GM12878 (cell line): Measurements from ENCODE around the gene RPS5. TPM values are rescaled to one million over a fixed set of nuclear protein-coding genes. Genes with fewer than 3 reads are reported as not detected.

Source experiments
- ATAC-seq: fragments of 200-7000 bp; cut with Tn5 transposase; 3 replicates; pipeline ENCODE4 v1.9.1; 2020; ENCODE audit warnings: mild to moderate bottlenecking, moderate library complexity
- BruUV-seq: library from RNA; stranded (reverse); fragments of 400-500 nt; replicated peaks from 2 replicates; lab custom pipeline; 2021; lab: Mats Ljungman, UMichigan
- CTCF ChIA-PET: fragments of 300-600 bp; sonication (Branson Sonifier 250); formaldehyde crosslinking; extraction: SDS; loops from one replicate; lab custom pipeline; 2021; ENCODE audit warnings: inconsistent platforms; lab: Yijun Ruan, JAX
- POLR2A ChIA-PET: fragments of 350-600 bp; formaldehyde crosslinking; extraction: SDS; loops from one replicate; lab custom pipeline; 2021; ENCODE audit warnings: inconsistent platforms; lab: Charles Lee
- RAD21 ChIA-PET: fragments of 300-600 bp; sonication (Branson Sonifier 250); formaldehyde crosslinking; loops from one replicate; lab custom pipeline; 2023; ENCODE audit warnings: antibody characterized with exemption; ENCODE audit not compliant: unreplicated experiment; lab: Charles Lee
- SMC1A ChIA-PET: fragments of 300-600 bp; sonication (Branson Sonifier 250); formaldehyde crosslinking; loops from one replicate; lab custom pipeline; 2023; ENCODE audit not compliant: unreplicated experiment, uncharacterized antibody; lab: Charles Lee
- DNase-seq: peaks from one replicate; pipeline ENCODE4 v3.0.0-alpha.2; 2011; ENCODE audit warnings: low read depth, low spot score
- FAIRE-seq: peaks from 3 replicates; lab custom pipeline; 2011; peaks lifted over from hg19 to GRCh38; lab: Jason Lieb, UNC
- H2AFZ ChIP-seq: 2 replicates; pipeline ENCODE4 v1.6.0; 2011; ENCODE audit warnings: low read depth, low read length, control low read depth; ENCODE audit not compliant: control insufficient read depth
- H3K27ac ChIP-seq: 2 replicates; pipeline ENCODE4 v1.5.1; 2011; ENCODE audit warnings: control low read depth; ENCODE audit not compliant: control insufficient read depth, insufficient read depth
- H3K27me3 ChIP-seq, 2 experiments: replicated peaks in 1 of 2; 2 replicates each; pipeline versions ENCODE4 v1.6.0 to v1.6.1; 2011; ENCODE audit warnings: low read length in 1 of 2; ENCODE audit not compliant: control insufficient read depth in 2 of 2, insufficient read depth in 2 of 2
- H3K36me3 ChIP-seq, 2 experiments: 2 replicates each; pipeline ENCODE4 v1.5.1; 2011; ENCODE audit warnings: low read length in 1 of 2; ENCODE audit not compliant: control insufficient read depth in 2 of 2, insufficient read depth in 2 of 2
- H3K4me1 ChIP-seq: 2 replicates; pipeline ENCODE4 v1.6.1; 2011; ENCODE audit warnings: mild to moderate bottlenecking, low read length, moderate library complexity, mixed read lengths; ENCODE audit not compliant: control insufficient read depth, insufficient read depth
- H3K4me2 ChIP-seq: 2 replicates; pipeline ENCODE4 v1.6.0; 2011; ENCODE audit warnings: control low read depth; ENCODE audit not compliant: control insufficient read depth, insufficient read depth
- H3K4me3 ChIP-seq: fragments of 200-600 bp; sonication (generic); 2 replicates; pipeline ENCODE4 v1.5.1; 2016
- H3K79me2 ChIP-seq: 2 replicates; pipeline ENCODE4 v1.6.0; 2011; ENCODE audit warnings: low read length; ENCODE audit not compliant: control insufficient read depth, insufficient read depth
- H3K9ac ChIP-seq: 2 replicates; pipeline ENCODE4 v1.8.0; 2011; ENCODE audit warnings: low read length, control low read depth, mixed read lengths; ENCODE audit not compliant: control insufficient read depth, insufficient read depth
- H3K9me3 ChIP-seq: replicated peaks from 3 replicates; pipeline ENCODE4 v1.5.1; 2011; ENCODE audit warnings: mild to moderate bottlenecking, low read length; ENCODE audit not compliant: control insufficient read depth, insufficient read depth
- H4K20me1 ChIP-seq: 2 replicates; pipeline ENCODE4 v1.6.0; 2011; ENCODE audit not compliant: control insufficient read depth, insufficient read depth
- BCL3 ChIP-seq: IDR thresholded peaks from 2 replicates; pipeline ENCODE4 v1.6.1; 2011; ENCODE audit warnings: borderline replicate concordance, low read depth, mild to moderate bottlenecking, moderate library complexity, low read length; ENCODE audit not compliant: insufficient read depth, poor library complexity, severe bottlenecking
- BCLAF1 ChIP-seq: fragments of 450-650 bp; IDR thresholded peaks from 2 replicates; pipeline ENCODE4 v1.6.1; 2017; ENCODE audit warnings: antibody characterized with exemption, mild to moderate bottlenecking, moderate library complexity
- EGR1 ChIP-seq, 2 experiments: IDR thresholded peaks; 1 replicate in 1 of 2; 2 replicates in 1 of 2; pipeline ENCODE4 v1.6.1; 2011 to 2012; ENCODE audit warnings: low read depth in 2 of 2, low read length in 2 of 2, borderline replicate concordance in 1 of 2, mild to moderate bottlenecking in 1 of 2, moderate library complexity in 1 of 2
- HDGF ChIP-seq: fragments of 450-650 bp; IDR thresholded peaks from 2 replicates; pipeline ENCODE4 v1.6.1; 2016; ENCODE audit warnings: antibody characterized with exemption
- SRF ChIP-seq, 2 experiments: IDR thresholded peaks; 2 replicates each; pipeline ENCODE4 v1.6.1; 2011; ENCODE audit warnings: low read depth in 2 of 2, low read length in 2 of 2, mild to moderate bottlenecking in 1 of 2, moderate library complexity in 1 of 2
- ZNF687 ChIP-seq: fragments of 450-650 bp; IDR thresholded peaks from 2 replicates; pipeline ENCODE4 v1.6.1; 2017; ENCODE audit warnings: mild to moderate bottlenecking, moderate library complexity
- WGBS: methylation state at CpG from one replicate; pipeline ENCODE4 v1.1.6; 2016; ENCODE audit warnings: low lambda C conversion rate; ENCODE audit not compliant: insufficient replicate concordance, insufficient coverage; ENCODE audit errors: missing lambda C conversion rate; 5-methylcytosine and 5-hydroxymethylcytosine counted together
- in situ Hi-C: fragments of 300-500 bp; cut with MboI; formaldehyde crosslinking; loops from 9 replicates; pipeline ENCODE4 v1.14.3; 2018; ENCODE audit warnings: mixed read lengths
- intact Hi-C: fragments of 100-400 bp; cut with micrococcal nuclease; formaldehyde crosslinking; loops from one replicate; pipeline ENCODE4 v1.14.2; 2022; ENCODE audit not compliant: unreplicated experiment
- polyA plus RNA-seq, 11 experiments: library from polyadenylated mRNA; depleted of rRNA in 4 of 11; unstranded in 6 of 11; stranded (reverse) in 5 of 11; fragments of >200 nt; fragmentation: Nextera tagmentation in 4 of 11; fragmentation: Illumina TruSeq in 1 of 11; extraction: Ambion mirVana in 4 of 11; extraction: Trizol in 1 of 11; gene quantifications; 1 replicate in 1 of 11; 2 replicates in 10 of 11; pipeline versions ENCODE4 v1.2.1 to v1.2.3, GENCODE V29; 2011 to 2016; ENCODE audit warnings: inconsistent platforms in 2 of 11, missing spikeins in 2 of 11, low read depth in 1 of 11
- total RNA-seq, 4 experiments: library from RNA; depleted of rRNA in 3 of 4; stranded (reverse); fragments of >200 nt in 3 of 4; fragmentation: Illumina TruSeq in 1 of 4; extraction: Trizol in 1 of 4; gene quantifications; 2 replicates each; pipeline versions ENCODE4 v1.2.1 to v1.2.3, GENCODE V29; 2013 to 2021

The RPS5 gene
- total and polyA plus RNA-seq, 10 of the 15 experiments (the other 5 are each of a cell fraction or from before 2014, with no cell fraction given): 1,284 to 3,652 (median 1,922) TPM

GRCh38 chr19:58357481-58358145, 29.5 kb upstream of the RPS5 start (continued):
- TF ChIP-seq BCL3: no peak

DNA sequence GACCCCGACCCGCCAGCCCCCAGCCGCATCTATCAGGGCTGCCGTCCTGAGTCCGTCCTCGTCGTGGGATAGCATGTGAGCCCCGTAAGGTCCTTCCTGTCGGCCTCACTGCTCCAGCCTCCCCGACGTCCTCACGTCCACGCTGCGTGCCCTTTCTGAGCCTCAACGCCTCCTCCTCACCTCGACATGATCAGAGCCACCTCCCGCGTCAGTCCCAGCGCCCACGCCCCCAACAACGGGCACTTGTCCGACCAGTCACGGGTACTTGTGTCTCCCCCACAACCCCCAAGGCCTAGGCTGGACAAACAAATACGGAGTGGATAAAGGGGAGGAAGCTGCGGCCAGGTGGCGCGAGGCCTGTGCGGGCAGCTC, 25.2 kb upstream of the RPS5 start:
- peak; percentile 50 for ATAC-seq

More for the DNA sequence above, 25.2 kb upstream of the RPS5 start:
- H3K27ac ChIP-seq: peak overlapping the region; percentile 86
- peak overlapping the region; percentile 97 for H2AFZ ChIP-seq
- no peak for DNase-seq
- POLR2A ChIA-PET: interaction anchor here (0.5 to 3.2 kb wide), 9 partner anchors 12 to 137 kb away, joined by 3 to 37 read pairs (median 6); partner anchors contain the start of genes ZNF446 and ZNF837
- peak overlapping the region; percentile 81 for H3K4me2 ChIP-seq
- WGBS: 23% methylated on average over 28 of the region's 28 CpGs
- H3K9ac ChIP-seq: peak overlapping the region; percentile 89
- FAIRE-seq: peak; percentile 66
- TF ChIP-seq EGR1 (IDR thresholded peaks at IDR 0.05; ENCODE audit: borderline replicate concordance in 1 of 2, low read depth in 2 of 2, low read length in 2 of 2) (0 out of 3 replicates have a peak, but pooled peaks of 1 of the 2 experiments have one; percentile 41), BCLAF1 (no peak), HDGF (peak; percentile 19; the same call in 1 of the 2 replicates), SRF (IDR thresholded peaks at IDR 0.05; ENCODE audit: low read depth in 2 of 2, low read length in 2 of 2) (peak; percentile 9 to 74; a peak in 2 of 4 replicates), ZNF687 (peak; percentile 41; the same call in 1 of the 2 replicates)
- in situ Hi-C loops: no loop called here
- H3K4me1 ChIP-seq: peaks cover 14% of the 10 kb centered on the region
- CTCF ChIA-PET: interaction anchor here (1.7 to 2.2 kb wide), 4 partner anchors 14 to 179 kb away, joined by 4 to 13 read pairs (median 8); partner anchors contain the start of genes ZBTB45 and ZNF274
- SMC1A ChIA-PET: interaction anchor here (0.9 to 2.6 kb wide), 8 partner anchors 14 to 197 kb away, joined by 3 to 17 read pairs (median 4); partner anchors contain the start of genes CHMP2A and ZNF837
- H3K36me3 ChIP-seq: no peaks in the 10 kb centered on the region
- H3K4me3 ChIP-seq: peak overlapping the region; percentile 79
- H3K9me3 ChIP-seq: no peaks in the 10 kb centered on the region
- H4K20me1 ChIP-seq: no peaks in the 10 kb centered on the region
- intact Hi-C loops: loop anchor here (1.0 to 2.0 kb wide), 2 partner anchors 19 to 35 kb away; partner anchors contain the start of gene ZNF837
- no peaks in the 10 kb centered on the region for H3K27me3 ChIP-seq
- BruUV-seq: no TSS peak
- RAD21 ChIA-PET: interaction anchor here (0.5 to 2.3 kb wide), 11 partner anchors 14 to 137 kb away, joined by 3 to 18 read pairs (median 4); partner anchors contain the start of genes ZNF584 and ZNF837
- no peaks in the 10 kb centered on the region for H3K79me2 ChIP-seq
